Kidney tubule cell (primary cell): Measurements from ENCODE around the gene DMRT1.

Experiments
- DNase-seq: peaks from one replicate; pipeline ENCODE4 v3.0.0-alpha.2; 2018; ENCODE audit warnings: low spot score

Gene DMRT1

GRCh38 chr9:841371-842209, at the start of gene DMRT1:
Gene DMRT1, plus strand, starts transcription at chr9:841697. Its CDS starts 142 bp downstream, at chr9:841839.
- DNase-seq = peak; percentile 10

- no peak for DNase-seq
These were observed 48.9 kb upstream of the DMRT1 start for GRCh38 chr9:792331-793260.

- peak; percentile 33 for DNase-seq
These were observed 47.1 kb upstream of the DMRT1 start for GRCh38 chr9:794386-794785.

GRCh38 chr9:795869-796268, 45.6 kb upstream of the DMRT1 start:
- no peak for DNase-seq

- DNase-seq = peak; percentile 22
These were observed 40.8 kb upstream of the DMRT1 start for GRCh38 chr9:800591-801150.

GRCh38 chr9:801399-802071, 40.0 kb upstream of the DMRT1 start:
- DNase-seq = peak; percentile 65

- DNase-seq = peak; percentile 70
These were observed 37.5 kb upstream of the DMRT1 start for GRCh38 chr9:804026-804425.

GRCh38 chr9:805151-805550, 36.3 kb upstream of the DMRT1 start:
- peak; percentile 72 for DNase-seq

- peak; percentile 31 for DNase-seq
These were observed 35.0 kb upstream of the DMRT1 start for GRCh38 chr9:806285-807156.

- DNase-seq = peak; percentile 96
These were observed 30.4 kb upstream of the DMRT1 start for GRCh38 chr9:811106-811531.

GRCh38 chr9:818958-819357, 22.5 kb upstream of the DMRT1 start:
- DNase-seq = no peak

GRCh38 chr9:826500-827280, 14.8 kb upstream of the DMRT1 start:
- DNase-seq = no peak

- no peak for DNase-seq
These were observed 1.2 kb upstream of the DMRT1 start for GRCh38 chr9:840343-840742.

- no peak for DNase-seq
These were observed 1.3 kb downstream of the DMRT1 start for GRCh38 chr9:842635-843426.

GRCh38 chr9:843427-843785, 1.9 kb downstream of the DMRT1 start:
- no peak for DNase-seq

- DNase-seq = peak; percentile 49
These were observed 5.4 kb downstream of the DMRT1 start for GRCh38 chr9:846852-847251.

- no peak for DNase-seq
These were observed 6.0 kb downstream of the DMRT1 start for GRCh38 chr9:847505-847904.

- no peak for DNase-seq
These were observed 7.9 kb downstream of the DMRT1 start for GRCh38 chr9:849431-849830.

- DNase-seq = no peak
These were observed 11.0 kb downstream of the DMRT1 start for GRCh38 chr9:852539-852938.
